K562 (cell line): Measurements from ENCODE around the gene CDK14.

Source experiments
- CAMTA2 ChIP-seq: fragments of 250-450 bp; sonication (Bioruptor Pico); conservative IDR thresholded peaks from 2 replicates; pipeline ENCODE4 v1.5.1; 2022
- NBN ChIP-seq: fragments of 450-650 bp; IDR thresholded peaks from 2 replicates; pipeline ENCODE4 v1.6.1; 2016; ENCODE audit warnings: low read depth, mild to moderate bottlenecking
- TFE3 ChIP-seq: fragments of 450-650 bp; formaldehyde crosslinking; IDR thresholded peaks from 2 replicates; pipeline ENCODE4 v1.4.0; 2020; ENCODE audit warnings: mild to moderate bottlenecking, mixed read lengths
- ZBED1 ChIP-seq: IDR thresholded peaks from 2 replicates; pipeline ENCODE4 v1.6.1; 2014
- ZZZ3 ChIP-seq: fragments of 450-650 bp; IDR thresholded peaks from 2 replicates; pipeline ENCODE4 v1.6.1; 2016; ENCODE audit warnings: antibody characterized with exemption, mild to moderate bottlenecking, moderate library complexity
- TF ChIP-seq, protein P1 (sequence below), 3 experiments: IDR thresholded peaks in 2 of 3; conservative IDR thresholded peaks in 1 of 3; 2 replicates each; pipeline ENCODE4 v1.5.1; 2011 to 2012; ENCODE audit warnings: low read length in 3 of 3, mild to moderate bottlenecking in 3 of 3, control low read depth in 2 of 3, improper control_type of control experiment in 1 of 3, inconsistent platforms in 1 of 3, low read depth in 1 of 3, mixed read lengths in 1 of 3, moderate library complexity in 1 of 3; ENCODE audit not compliant: insufficient read depth in 2 of 3

DNA sequence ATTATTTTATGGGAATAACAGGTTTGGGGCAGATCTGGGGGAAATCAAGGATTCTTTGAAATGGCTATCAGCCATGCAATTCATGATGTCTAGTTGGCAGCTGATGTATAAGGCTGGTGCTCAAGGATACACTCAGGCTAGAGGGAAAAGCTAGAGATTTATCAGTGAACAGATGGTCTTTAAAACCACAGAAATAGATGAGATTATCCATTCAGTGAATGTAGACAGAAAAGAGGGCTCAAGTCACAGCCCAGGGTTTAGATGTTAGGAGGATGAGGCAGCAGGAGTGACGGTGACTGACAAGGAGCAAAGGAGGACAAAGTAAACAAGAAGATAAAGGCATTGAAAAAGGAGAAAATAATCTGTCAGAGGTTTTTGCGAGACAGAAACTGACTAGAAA, 238.7 kb downstream of the CDK14 start:
- TF ChIP-seq ZZZ3 (no peak), TFE3 (CRISPR knock-in tag) (no peak), NBN (no peak), CAMTA2 (CRISPR knock-in tag) (no peak), ZBED1 (no peak)
- TF ChIP-seq, protein P1, sequence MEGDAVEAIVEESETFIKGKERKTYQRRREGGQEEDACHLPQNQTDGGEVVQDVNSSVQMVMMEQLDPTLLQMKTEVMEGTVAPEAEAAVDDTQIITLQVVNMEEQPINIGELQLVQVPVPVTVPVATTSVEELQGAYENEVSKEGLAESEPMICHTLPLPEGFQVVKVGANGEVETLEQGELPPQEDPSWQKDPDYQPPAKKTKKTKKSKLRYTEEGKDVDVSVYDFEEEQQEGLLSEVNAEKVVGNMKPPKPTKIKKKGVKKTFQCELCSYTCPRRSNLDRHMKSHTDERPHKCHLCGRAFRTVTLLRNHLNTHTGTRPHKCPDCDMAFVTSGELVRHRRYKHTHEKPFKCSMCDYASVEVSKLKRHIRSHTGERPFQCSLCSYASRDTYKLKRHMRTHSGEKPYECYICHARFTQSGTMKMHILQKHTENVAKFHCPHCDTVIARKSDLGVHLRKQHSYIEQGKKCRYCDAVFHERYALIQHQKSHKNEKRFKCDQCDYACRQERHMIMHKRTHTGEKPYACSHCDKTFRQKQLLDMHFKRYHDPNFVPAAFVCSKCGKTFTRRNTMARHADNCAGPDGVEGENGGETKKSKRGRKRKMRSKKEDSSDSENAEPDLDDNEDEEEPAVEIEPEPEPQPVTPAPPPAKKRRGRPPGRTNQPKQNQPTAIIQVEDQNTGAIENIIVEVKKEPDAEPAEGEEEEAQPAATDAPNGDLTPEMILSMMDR (IDR thresholded peaks at IDR 0.05 in 2 of 3, conservative IDR thresholded peaks at IDR 0.05 in 1 of 3; ENCODE audit: insufficient read depth in 2 of 3, low read depth in 1 of 3, low read length in 3 of 3): no peak
